ENCODE results near the gene FOXP1. TPM values are rescaled to one million over a fixed set of nuclear protein-coding genes. Genes with fewer than 3 reads are reported as not detected.
A peak's percentile ranks its signal among the peaks of the same experiment; 100 is the strongest.

FOXP1 gene
- total RNA-seq, 4 donors from 2014 or later: 169 to 300 (median 202) TPM

DNA sequence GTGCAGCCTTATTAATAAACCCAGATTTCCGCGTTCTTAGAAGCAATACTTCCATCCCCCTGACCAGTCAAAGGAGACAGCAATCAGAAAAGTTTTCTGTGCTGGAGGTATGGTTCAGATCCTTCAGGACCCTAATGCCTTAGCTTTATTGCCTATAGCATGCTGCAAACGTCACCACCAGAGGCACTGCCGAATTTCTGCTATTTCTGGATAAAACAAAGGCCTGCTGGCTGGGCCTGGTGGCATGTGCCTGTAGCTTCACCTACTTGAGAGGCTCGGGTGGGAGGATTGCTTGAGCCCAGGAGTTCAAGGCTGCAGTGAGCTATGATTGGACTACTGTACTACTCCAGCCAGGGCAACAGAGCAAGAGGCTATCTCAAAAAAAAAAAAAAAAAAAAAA, 407.2 kb downstream of the FOXP1 start:
- no peaks in the 10 kb centered on the region for H3K36me3 ChIP-seq

DNA sequence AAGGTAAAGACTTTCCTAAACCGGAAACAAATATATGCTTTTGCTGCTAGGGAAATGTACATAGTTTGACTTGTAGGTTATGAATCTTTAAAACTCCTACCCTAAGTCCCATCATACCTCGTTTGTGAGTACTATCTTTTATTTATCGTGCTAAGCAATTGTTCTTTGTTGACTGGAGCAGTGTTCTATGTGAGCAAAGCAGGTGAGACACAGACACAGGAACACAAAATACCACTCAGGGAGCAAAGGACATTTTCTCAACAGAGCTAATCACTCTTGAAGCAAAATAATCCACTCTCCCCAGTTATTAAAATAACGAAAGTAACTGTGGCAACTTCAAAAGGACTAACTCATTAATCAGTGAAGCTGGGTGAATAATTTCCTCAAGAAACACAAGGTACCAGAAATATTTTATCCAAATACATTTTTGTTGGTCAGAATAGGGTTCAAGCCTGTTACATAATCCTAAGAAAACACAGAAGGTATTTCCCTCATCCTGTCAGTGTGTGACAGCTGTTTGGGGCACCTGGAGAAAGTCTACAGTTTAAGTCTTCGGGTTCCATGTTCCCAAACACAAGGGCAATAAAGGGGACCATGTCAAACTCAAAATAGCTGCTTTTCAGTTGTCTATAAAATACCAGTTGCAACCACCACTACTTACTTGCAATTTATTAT, 407.7 kb downstream of the FOXP1 start:
- H3K36me3 ChIP-seq: no peaks in the 10 kb centered on the region
- no peaks in the 10 kb centered on the region for H3K9me3 ChIP-seq
- H3K4me3 ChIP-seq: no peak overlapping the region
- no peaks in the 10 kb centered on the region for H3K27me3 ChIP-seq
- no peak for TF ChIP-seq POLR2AphosphoS5 (IDR thresholded peaks at IDR 0.05)
- no peak for TF ChIP-seq POLR2A (IDR thresholded peaks at IDR 0.05)
- TF ChIP-seq, protein P1, sequence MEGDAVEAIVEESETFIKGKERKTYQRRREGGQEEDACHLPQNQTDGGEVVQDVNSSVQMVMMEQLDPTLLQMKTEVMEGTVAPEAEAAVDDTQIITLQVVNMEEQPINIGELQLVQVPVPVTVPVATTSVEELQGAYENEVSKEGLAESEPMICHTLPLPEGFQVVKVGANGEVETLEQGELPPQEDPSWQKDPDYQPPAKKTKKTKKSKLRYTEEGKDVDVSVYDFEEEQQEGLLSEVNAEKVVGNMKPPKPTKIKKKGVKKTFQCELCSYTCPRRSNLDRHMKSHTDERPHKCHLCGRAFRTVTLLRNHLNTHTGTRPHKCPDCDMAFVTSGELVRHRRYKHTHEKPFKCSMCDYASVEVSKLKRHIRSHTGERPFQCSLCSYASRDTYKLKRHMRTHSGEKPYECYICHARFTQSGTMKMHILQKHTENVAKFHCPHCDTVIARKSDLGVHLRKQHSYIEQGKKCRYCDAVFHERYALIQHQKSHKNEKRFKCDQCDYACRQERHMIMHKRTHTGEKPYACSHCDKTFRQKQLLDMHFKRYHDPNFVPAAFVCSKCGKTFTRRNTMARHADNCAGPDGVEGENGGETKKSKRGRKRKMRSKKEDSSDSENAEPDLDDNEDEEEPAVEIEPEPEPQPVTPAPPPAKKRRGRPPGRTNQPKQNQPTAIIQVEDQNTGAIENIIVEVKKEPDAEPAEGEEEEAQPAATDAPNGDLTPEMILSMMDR (IDR thresholded peaks at IDR 0.05): no peak
- no peak for TF ChIP-seq EP300 (IDR thresholded peaks at IDR 0.05)
- no peak for ATAC-seq
- 79 to 83% methylated on average over 4 to 5 of the region's 5 CpGs for WGBS, 2 donors (ENCODE audit: low coverage in 1 of 2)
- H3K4me1 ChIP-seq: peaks cover 0 to 29% (median 0%) of the 10 kb centered on the region in 3 donors
- no peak overlapping the region for H3K27ac ChIP-seq

More for the DNA sequence above, 407.2 kb downstream of the FOXP1 start:
- Histone ChIP-seq H3K9me3 (no peaks in the 10 kb centered on the region), H3K4me1 (peaks cover 0 to 29% (median 0%) of the 10 kb centered on the region in 3 donors), H3K27ac (no peak overlapping the region), H3K4me3 (no peak overlapping the region), H3K27me3 (no peaks in the 10 kb centered on the region)
- TF ChIP-seq, protein P1 (IDR thresholded peaks at IDR 0.05): no peak
- TF ChIP-seq EP300 (IDR thresholded peaks at IDR 0.05) (no peak), POLR2AphosphoS5 (IDR thresholded peaks at IDR 0.05) (no peak), POLR2A (IDR thresholded peaks at IDR 0.05) (no peak)
- ATAC-seq: no peak
- WGBS, 2 donors (ENCODE audit: low coverage in 1 of 2): 70 to 100% methylated on average over 2 to 4 of the region's 5 CpGs

DNA sequence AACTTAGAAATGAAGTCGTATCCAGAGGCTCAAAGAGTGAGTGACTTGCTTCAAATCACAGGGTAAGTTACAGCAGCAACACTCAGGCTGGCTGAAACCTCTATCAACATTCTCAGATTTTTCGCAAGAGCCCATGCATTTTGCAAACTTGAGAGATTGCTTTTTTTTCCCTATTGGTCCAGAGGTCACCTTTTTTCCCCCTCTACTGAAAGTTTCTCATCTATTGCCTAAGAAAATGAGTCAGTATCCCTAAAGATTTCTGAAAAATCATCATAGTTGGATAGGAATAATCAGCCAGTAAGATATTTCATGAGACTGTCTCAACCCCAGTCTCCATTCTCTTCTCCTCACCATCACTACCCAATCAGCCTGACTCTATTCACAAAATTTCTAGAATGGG, 410.6 kb downstream of the FOXP1 start:
- TF ChIP-seq, protein P1 (IDR thresholded peaks at IDR 0.05): no peak
- TF ChIP-seq EP300 (IDR thresholded peaks at IDR 0.05) (no peak), POLR2AphosphoS5 (IDR thresholded peaks at IDR 0.05) (no peak), POLR2A (IDR thresholded peaks at IDR 0.05) (no peak)
- Histone ChIP-seq H3K4me3 (no peak overlapping the region), H3K27ac (peak overlapping the region in 1 of 4 donors; percentile 8), H3K36me3 (no peaks in the 10 kb centered on the region), H3K9me3 (no peaks in the 10 kb centered on the region), H3K27me3 (no peaks in the 10 kb centered on the region), H3K4me1 (peaks cover 0 to 52% (median 0%) of the 10 kb centered on the region in 3 donors)
- ATAC-seq: peak; percentile 87
- WGBS, 2 donors (ENCODE audit: low coverage in 1 of 2): 74 to 80% methylated on average over 2 of the region's 2 CpGs

DNA sequence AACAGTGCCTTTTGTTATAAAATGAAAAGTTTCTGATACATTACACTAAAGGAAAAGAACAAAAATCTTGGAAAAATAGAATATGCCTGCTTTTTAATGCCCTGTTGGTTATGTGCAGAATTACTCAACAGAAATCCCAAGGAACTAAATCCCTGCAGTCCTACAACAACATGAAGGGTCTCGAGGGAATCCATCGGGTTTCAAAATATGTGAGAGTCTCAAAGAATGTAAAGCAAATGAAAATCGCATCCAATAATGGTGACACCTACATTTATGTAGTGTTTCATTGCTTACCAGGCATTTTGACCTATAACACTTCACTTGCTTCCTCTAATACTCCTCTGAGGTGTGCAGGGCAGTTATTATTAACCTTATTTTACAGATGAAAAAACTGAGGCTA, 411.3 kb downstream of the FOXP1 start:
- Histone ChIP-seq H3K27ac (no peak overlapping the region), H3K4me3 (no peak overlapping the region), H3K36me3 (peaks cover 0 to 2% of the 10 kb centered on the region in 2 donors), H3K4me1 (peaks cover 0 to 56% (median 0%) of the 10 kb centered on the region in 3 donors), H3K27me3 (no peaks in the 10 kb centered on the region), H3K9me3 (no peaks in the 10 kb centered on the region)
- TF ChIP-seq POLR2A (IDR thresholded peaks at IDR 0.05) (no peak), EP300 (IDR thresholded peaks at IDR 0.05) (no peak), POLR2AphosphoS5 (IDR thresholded peaks at IDR 0.05) (no peak)
- TF ChIP-seq, protein P1 (IDR thresholded peaks at IDR 0.05): no peak
- no peak for ATAC-seq
- WGBS, 2 donors (ENCODE audit: low coverage in 1 of 2): 90 to 97% methylated on average over 3 of the region's 3 CpGs

DNA sequence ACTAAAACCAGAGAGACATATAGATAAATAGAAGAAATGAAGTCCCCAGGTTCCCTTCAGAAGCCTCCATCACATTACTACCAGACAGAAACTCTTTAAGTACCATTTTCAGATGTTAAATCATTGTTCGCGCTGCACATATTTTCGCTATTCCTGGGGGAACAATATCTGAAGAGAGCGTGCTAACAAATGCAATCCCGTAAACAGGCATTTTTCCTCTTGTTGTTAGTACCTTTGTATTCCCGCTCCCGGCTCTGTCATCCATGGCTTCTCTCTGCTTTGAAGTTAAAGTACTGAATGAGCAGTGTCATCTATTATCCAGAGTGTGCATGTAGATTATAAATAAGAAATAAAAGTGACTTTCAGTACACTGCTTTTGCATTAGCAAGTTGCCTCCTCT, 412.3 kb downstream of the FOXP1 start:
- H3K27ac ChIP-seq: no peak overlapping the region
- peaks cover 0 to 9% of the 10 kb centered on the region in 2 donors for H3K36me3 ChIP-seq
- H3K4me3 ChIP-seq: no peak overlapping the region
- no peak for ATAC-seq
- H3K9me3 ChIP-seq: no peaks in the 10 kb centered on the region
- H3K4me1 ChIP-seq: peaks cover 0 to 54% (median 0%) of the 10 kb centered on the region in 3 donors
- TF ChIP-seq EP300 (IDR thresholded peaks at IDR 0.05): no peak
- no peak for TF ChIP-seq POLR2A (IDR thresholded peaks at IDR 0.05)
- TF ChIP-seq POLR2AphosphoS5 (IDR thresholded peaks at IDR 0.05): no peak
- TF ChIP-seq, protein P1 (IDR thresholded peaks at IDR 0.05): no peak
- H3K27me3 ChIP-seq: no peaks in the 10 kb centered on the region
- WGBS, 2 donors (ENCODE audit: low coverage in 1 of 2): 84 to 92% methylated on average over 7 of the region's 7 CpGs
